H1 (cell line): ENCODE results near the gene PNRC1.

ENCODE experiments used
- BCL11A ChIP-seq, 2 experiments: IDR thresholded peaks; one replicate each; pipeline ENCODE4 v1.6.1; 2011; ENCODE audit warnings: low read depth in 2 of 2, low read length in 2 of 2, mild to moderate bottlenecking in 2 of 2
- CHD2 ChIP-seq: IDR thresholded peaks from 2 replicates; pipeline ENCODE4 v1.6.1; 2012; ENCODE audit warnings: low read length, improper control_type of control experiment
- EP300 ChIP-seq, 2 experiments: IDR thresholded peaks; 1 replicate in 1 of 2; 2 replicates in 1 of 2; pipeline ENCODE4 v1.6.1; 2011 to 2012; ENCODE audit warnings: low read depth in 2 of 2, low read length in 2 of 2, mild to moderate bottlenecking in 2 of 2, borderline replicate concordance in 1 of 2, inconsistent platforms in 1 of 2, moderate library complexity in 1 of 2
- MAFK ChIP-seq: IDR thresholded peaks from 2 replicates; pipeline ENCODE4 v1.6.1; 2012; ENCODE audit warnings: low read depth, mild to moderate bottlenecking, improper control_type of control experiment, low read length
- POLR2A ChIP-seq, 2 experiments: IDR thresholded peaks; 1 replicate in 1 of 2; 2 replicates in 1 of 2; pipeline ENCODE4 v1.6.1; 2011; ENCODE audit warnings: low read depth in 2 of 2, low read length in 2 of 2, mild to moderate bottlenecking in 2 of 2; ENCODE audit errors: control extremely low read depth in 1 of 2
- SAP30 ChIP-seq: fragments of 300-600 bp; sonication (generic); IDR thresholded peaks from 2 replicates; pipeline ENCODE4 v1.7.1; 2012; ENCODE audit warnings: low read length, moderate library complexity, mild to moderate bottlenecking, inconsistent platforms; ENCODE audit not compliant: insufficient read depth, insufficient replicate concordance
- SP1 ChIP-seq: IDR thresholded peaks from 2 replicates; pipeline ENCODE4 v1.6.1; 2011; ENCODE audit warnings: low read depth, low read length
- TAF1 ChIP-seq: IDR thresholded peaks from 2 replicates; pipeline ENCODE4 v1.6.1; 2011; ENCODE audit warnings: mild to moderate bottlenecking, low read depth, low read length
- TCF12 ChIP-seq: IDR thresholded peaks from 2 replicates; pipeline ENCODE4 v1.6.1; 2011; ENCODE audit warnings: low read depth, mild to moderate bottlenecking, low read length
- ZNF274 ChIP-seq: IDR thresholded peaks from 2 replicates; pipeline ENCODE4 v1.7.0; 2012; ENCODE audit warnings: low read length, borderline replicate concordance; ENCODE audit errors: extremely low read depth
- TF ChIP-seq, protein P1 (sequence below), 3 experiments: IDR thresholded peaks; 1 replicate in 2 of 3; 2 replicates in 1 of 3; pipeline versions ENCODE4 v1.5.1 to v1.6.1; 2011; ENCODE audit warnings: low read length in 3 of 3, mild to moderate bottlenecking in 3 of 3, inconsistent platforms in 2 of 3, low read depth in 1 of 3, moderate library complexity in 1 of 3; ENCODE audit not compliant: insufficient read depth in 1 of 3; ENCODE audit errors: control extremely low read depth in 1 of 3

GRCh38 chr6:89032599-89032998, 48.0 kb upstream of the PNRC1 start:
- TF ChIP-seq, protein P1, sequence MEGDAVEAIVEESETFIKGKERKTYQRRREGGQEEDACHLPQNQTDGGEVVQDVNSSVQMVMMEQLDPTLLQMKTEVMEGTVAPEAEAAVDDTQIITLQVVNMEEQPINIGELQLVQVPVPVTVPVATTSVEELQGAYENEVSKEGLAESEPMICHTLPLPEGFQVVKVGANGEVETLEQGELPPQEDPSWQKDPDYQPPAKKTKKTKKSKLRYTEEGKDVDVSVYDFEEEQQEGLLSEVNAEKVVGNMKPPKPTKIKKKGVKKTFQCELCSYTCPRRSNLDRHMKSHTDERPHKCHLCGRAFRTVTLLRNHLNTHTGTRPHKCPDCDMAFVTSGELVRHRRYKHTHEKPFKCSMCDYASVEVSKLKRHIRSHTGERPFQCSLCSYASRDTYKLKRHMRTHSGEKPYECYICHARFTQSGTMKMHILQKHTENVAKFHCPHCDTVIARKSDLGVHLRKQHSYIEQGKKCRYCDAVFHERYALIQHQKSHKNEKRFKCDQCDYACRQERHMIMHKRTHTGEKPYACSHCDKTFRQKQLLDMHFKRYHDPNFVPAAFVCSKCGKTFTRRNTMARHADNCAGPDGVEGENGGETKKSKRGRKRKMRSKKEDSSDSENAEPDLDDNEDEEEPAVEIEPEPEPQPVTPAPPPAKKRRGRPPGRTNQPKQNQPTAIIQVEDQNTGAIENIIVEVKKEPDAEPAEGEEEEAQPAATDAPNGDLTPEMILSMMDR (IDR thresholded peaks at IDR 0.05; ENCODE audit: control extremely low read depth in 1 of 3, insufficient read depth in 1 of 3, low read depth in 1 of 3, low read length in 3 of 3) = no peak
- TF ChIP-seq ZNF274 (no peak), EP300 (IDR thresholded peaks at IDR 0.05; ENCODE audit: borderline replicate concordance in 1 of 2, low read depth in 2 of 2, low read length in 2 of 2) (no peak), POLR2A (IDR thresholded peaks at IDR 0.05; ENCODE audit: control extremely low read depth in 1 of 2, low read depth in 2 of 2, low read length in 2 of 2) (no peak), CHD2 (no peak), MAFK (no peak), SAP30 (no peak), TAF1 (no peak), SP1 (no peak), TCF12 (no peak), BCL11A (IDR thresholded peaks at IDR 0.05; ENCODE audit: low read depth in 2 of 2, low read length in 2 of 2) (no peak)
